Measurements from ENCODE around the gene ADAM10. TPM values are rescaled to one million over a fixed set of nuclear protein-coding genes. Genes with fewer than 3 reads are reported as not detected.

The ADAM10 gene
- 147 and 163 TPM in 2 replicates for total RNA-seq (2021; fragmentation: NEBNext Ultra II Directional; extraction: Animal tissue kit (Norgen Biotek cat#: 25700))
- 46.5 and 50.2 TPM in 2 replicates for polyA plus RNA-seq (2011; rRNA removed)
- polyA plus RNA-seq (2011; cell fraction: cytosol; rRNA removed) = 63.9 TPM
- polyA plus RNA-seq (2011; cell fraction: nucleus; rRNA removed) = 43.2 TPM
- polyA plus RNA-seq (2012, experiment 1 of 2) = 89.7 to 160 TPM (median 119 TPM) in 4 replicates
- polyA plus RNA-seq (2012, experiment 2 of 2) = 4.8 TPM
- 182 TPM for polyA plus RNA-seq (2013, experiment 1 of 2)
- polyA plus RNA-seq (2013, experiment 2 of 2) = 190 TPM
- 118 and 237 TPM in 2 replicates for polyA minus RNA-seq (2011; rRNA and poly(A)+ RNA removed)
- polyA minus RNA-seq (2011; cell fraction: cytosol; rRNA and poly(A)+ RNA removed) = 88.2 TPM
- 89.7 TPM for polyA minus RNA-seq (2011; cell fraction: nucleus; rRNA and poly(A)+ RNA removed)
- long read RNA-seq, experiment 1, full-length matches to known transcripts = 8 of 50 reads
- long read RNA-seq, experiment 1, partial matches to known transcripts = 21 of 50 reads
- long read RNA-seq, experiment 1, other reads (novel, unspliced or antisense) = 21 of 50 reads
- long read RNA-seq, experiment 2, full-length matches to known transcripts = 16 of 55 reads
- long read RNA-seq, experiment 2, partial matches to known transcripts = 4 of 55 reads
- long read RNA-seq, experiment 2, other reads (novel, unspliced or antisense) = 35 of 55 reads

GRCh38 chr15:58749532-58750337 is at the start of gene ADAM10:
TSS of gene ADAM10 (minus strand) at chr15:58749707. CDS start at chr15:58749534, 173 bp downstream.
- Histone ChIP-seq H2AFZ (ENCODE audit: low read length) (peak within 1 kb of the TSS; percentile 64), H2BK20ac (ENCODE audit: low read length) (no peak within 1 kb of the TSS), H3K36me3 (ENCODE audit: control insufficient read depth in 2 of 4, insufficient read depth in 4 of 4, low read length in 3 of 4) (no peaks in the 10 kb centered on the region), H2BK15ac (ENCODE audit: low read length) (peak within 1 kb of the TSS; percentile 49; the same call in 1 of the 2 replicates), H3K9me3 (ENCODE audit: insufficient read depth in 2 of 2, low read depth in 1 of 2, low read length in 1 of 2) (no peaks in the 10 kb centered on the region), H2BK120ac (replicated peaks; ENCODE audit: low read depth, low read length) (no peak within 1 kb of the TSS), H3K9ac (replicated peaks in 1 of 4; ENCODE audit: extremely low read depth in 1 of 4, low read depth in 3 of 4, low read length in 3 of 4) (peak within 1 kb of the TSS; percentile 91 to 99 (median 93)), H2BK12ac (ENCODE audit: low read depth, low read length) (peak within 1 kb of the TSS; percentile 34; the same call in 1 of the 2 replicates), H3K27ac (ENCODE audit: low read depth, low read length) (peak within 1 kb of the TSS; percentile 92), H3K56ac (replicated peaks; ENCODE audit: insufficient read length, low read depth, low read length) (peak within 1 kb of the TSS; percentile 78), H2BK5ac (ENCODE audit: low read depth, low read length) (peak within 1 kb of the TSS; percentile 96), H4K5ac (ENCODE audit: insufficient read length, low read depth, low read length) (peak within 1 kb of the TSS; percentile 37), H3K18ac (ENCODE audit: extremely low read depth, low read length) (peak within 1 kb of the TSS; percentile 90), H3K4me1 (replicated peaks in 1 of 4; ENCODE audit: control insufficient read depth in 3 of 4, insufficient read depth in 4 of 4, low read length in 3 of 4) (peaks cover 0 to 4% (median 1%) of the 10 kb centered on the region in 4 experiments; a peak in 4 of 7 replicates), H4K91ac (replicated peaks; ENCODE audit: insufficient read length, low read length) (peak within 1 kb of the TSS; percentile 12), H3K79me2 (ENCODE audit: control insufficient read depth in 1 of 2, insufficient read depth in 2 of 2, low read length in 2 of 2) (peaks cover 17 to 40% of the 10 kb centered on the region in 2 experiments; a peak in 3 of 4 replicates), H4K20me1 (replicated peaks in 1 of 2; ENCODE audit: control insufficient read depth in 1 of 2, insufficient read depth in 2 of 2, low read length in 2 of 2) (peaks cover 0 to 4% of the 10 kb centered on the region in 2 experiments), H3K4me3 (ENCODE audit: extremely low read depth in 1 of 4, insufficient read depth in 2 of 4, low read depth in 3 of 4, low read length in 4 of 4) (peak within 1 kb of the TSS; percentile 91 to 100 (median 97)), H3K27me3 (replicated peaks in 1 of 4; ENCODE audit: control insufficient read depth in 3 of 4, extremely low read depth in 1 of 4, insufficient read depth in 3 of 4, low read length in 3 of 4) (no peaks in the 10 kb centered on the region; a peak in 1 of 7 replicates), H2AK5ac (ENCODE audit: low read depth, low read length) (no peak within 1 kb of the TSS), H4K8ac (ENCODE audit: extremely low read depth, insufficient read depth, low read length) (peak within 1 kb of the TSS; percentile 98), H3K23me2 (ENCODE audit: low read depth, low read length) (peaks cover 4% of the 10 kb centered on the region; the same call in 1 of the 2 replicates), H3K79me1 (ENCODE audit: low read depth, low read length) (peaks cover 2% of the 10 kb centered on the region; the same call in 1 of the 2 replicates), H3K23ac (ENCODE audit: insufficient read length) (no peak within 1 kb of the TSS), H3K4me2 (ENCODE audit: insufficient read depth in 1 of 2, low read depth in 2 of 2, low read length in 2 of 2) (peak within 1 kb of the TSS; percentile 87 to 96), H3K4ac (replicated peaks; ENCODE audit: insufficient read length, low read depth, low read length) (no peak within 1 kb of the TSS), H3K14ac (ENCODE audit: insufficient read length) (no peak within 1 kb of the TSS)
- POLR2A ChIA-PET (ENCODE audit: partially characterized antibody) = interaction anchor here (0.7 to 3.3 kb wide), 9 partner anchors 8 to 419 kb away, joined by 3 to 25 read pairs (median 4); partner anchors contain the start of gene MINDY2
- 3% methylated on average over 46 of the region's 62 CpGs; no CpG with 5 or more reads in 1 of the 2 experiments for WGBS, 2 experiments (ENCODE audit: extremely low coverage in 1 of 2, insufficient coverage in 1 of 2, insufficient read length in 1 of 2, insufficient replicate concordance in 2 of 2, low coverage in 1 of 2, low lambda C conversion rate in 2 of 2, missing lambda C conversion rate in 1 of 2)
- CTCF ChIA-PET (ENCODE audit: partially characterized antibody) = interaction anchor here (0.8 to 1.9 kb wide), 5 partner anchors 9 to 522 kb away, joined by 3 to 9 read pairs (median 4); partner anchors contain the start of gene MINDY2
- DNase-seq (ENCODE audit: low read depth in 1 of 2, low spot score in 2 of 2) (peak; percentile 97 to 98), FAIRE-seq (peak; percentile 45)
- TF ChIP-seq CEBPB (IDR thresholded peaks at IDR 0.05; ENCODE audit: low read depth, low read length) (no peak), EP300 (IDR thresholded peaks at IDR 0.05; ENCODE audit: borderline replicate concordance in 1 of 2, low read depth in 2 of 2, low read length in 2 of 2) (no peak), CTBP2 (IDR thresholded peaks at IDR 0.05; ENCODE audit: borderline replicate concordance, insufficient read depth, insufficient read length, low read length) (no peak), MAX (IDR thresholded peaks at IDR 0.05) (peak; percentile 74), TCF12 (IDR thresholded peaks at IDR 0.05; ENCODE audit: low read depth, low read length) (no peak), TAF7 (optimal IDR thresholded peaks at IDR 0.05; ENCODE audit: borderline replicate concordance, low read depth, low read length) (no peak), BACH1 (IDR thresholded peaks at IDR 0.05; ENCODE audit: low read length) (no peak)

Measured in H1 (cell line).